ENCODE data around the gene GNL1.

GNL1 gene

DNA sequence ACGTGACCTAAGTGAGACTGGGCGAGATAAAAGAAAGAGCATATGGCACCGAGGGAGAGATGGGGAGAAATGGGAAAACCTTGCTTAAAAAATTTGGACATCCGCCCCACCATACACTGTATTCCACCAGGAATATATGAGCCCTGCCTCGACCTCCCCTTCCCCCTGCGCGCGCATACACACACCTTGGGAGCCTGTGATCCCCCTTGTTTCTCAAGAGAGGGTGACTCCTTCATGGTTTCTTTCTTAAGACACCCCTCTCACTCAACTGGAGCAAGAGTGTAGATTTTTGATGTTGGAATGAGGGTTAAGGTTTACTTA, 15.4 kb upstream of the GNL1 start:
- ChIA-PET POLR2A (interaction anchor here (0.8 to 1.0 kb wide), 3 partner anchors 10 to 25 kb away, joined by 3 read pairs; no protein-coding TSS in a partner anchor), CTCF (interaction anchor here (2.6 kb wide), 1 partner anchor 90 kb away, joined by 9 read pairs; no protein-coding TSS in a partner anchor)
- DNase-seq (ENCODE audit: low read depth, low spot score) = no peak
- peak overlapping the region; percentile 98 for H3K4me3 ChIP-seq (ENCODE audit: low read depth, low read length)
- TF ChIP-seq, protein P1, sequence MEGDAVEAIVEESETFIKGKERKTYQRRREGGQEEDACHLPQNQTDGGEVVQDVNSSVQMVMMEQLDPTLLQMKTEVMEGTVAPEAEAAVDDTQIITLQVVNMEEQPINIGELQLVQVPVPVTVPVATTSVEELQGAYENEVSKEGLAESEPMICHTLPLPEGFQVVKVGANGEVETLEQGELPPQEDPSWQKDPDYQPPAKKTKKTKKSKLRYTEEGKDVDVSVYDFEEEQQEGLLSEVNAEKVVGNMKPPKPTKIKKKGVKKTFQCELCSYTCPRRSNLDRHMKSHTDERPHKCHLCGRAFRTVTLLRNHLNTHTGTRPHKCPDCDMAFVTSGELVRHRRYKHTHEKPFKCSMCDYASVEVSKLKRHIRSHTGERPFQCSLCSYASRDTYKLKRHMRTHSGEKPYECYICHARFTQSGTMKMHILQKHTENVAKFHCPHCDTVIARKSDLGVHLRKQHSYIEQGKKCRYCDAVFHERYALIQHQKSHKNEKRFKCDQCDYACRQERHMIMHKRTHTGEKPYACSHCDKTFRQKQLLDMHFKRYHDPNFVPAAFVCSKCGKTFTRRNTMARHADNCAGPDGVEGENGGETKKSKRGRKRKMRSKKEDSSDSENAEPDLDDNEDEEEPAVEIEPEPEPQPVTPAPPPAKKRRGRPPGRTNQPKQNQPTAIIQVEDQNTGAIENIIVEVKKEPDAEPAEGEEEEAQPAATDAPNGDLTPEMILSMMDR (IDR thresholded peaks at IDR 0.05; ENCODE audit: insufficient read depth, low read length, missing control alignments) = no peak

DNA sequence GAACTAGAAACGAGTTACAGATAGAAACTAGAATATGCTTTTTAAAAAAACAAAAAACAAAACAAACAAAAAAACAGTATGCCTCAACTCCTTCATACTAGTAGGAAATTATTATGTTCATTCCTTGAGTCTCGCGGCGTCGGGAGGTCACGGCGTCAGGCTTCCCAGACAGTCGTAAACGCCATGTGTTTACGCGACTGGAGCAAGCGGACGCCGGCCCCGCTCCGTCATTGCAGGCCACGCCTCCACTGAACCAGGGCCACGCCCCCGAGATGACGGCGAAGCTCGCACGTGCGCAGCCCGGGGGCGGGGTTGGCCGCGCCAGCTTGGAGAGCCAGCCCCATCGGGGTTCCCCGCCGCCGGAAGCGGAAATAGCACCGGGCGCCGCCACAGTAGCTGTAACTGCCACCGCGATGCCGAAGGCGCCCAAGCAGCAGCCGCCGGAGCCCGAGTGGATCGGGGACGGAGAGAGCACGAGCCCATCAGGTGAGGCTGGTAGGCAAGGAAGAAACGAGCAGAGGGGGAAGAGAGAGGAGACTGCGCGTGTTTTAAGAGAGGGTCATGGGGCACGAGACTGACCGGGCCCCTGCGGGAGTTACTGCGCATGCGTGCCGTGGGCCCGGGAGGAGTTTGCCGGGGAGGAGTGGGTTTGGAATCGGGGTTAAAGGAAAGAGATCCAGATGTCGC, 14.9 kb upstream of the GNL1 start, which contains the start of gene ABCF1:
Gene ABCF1 (plus strand): TSS at position 368 of the 687 bp plus-strand sequence. CDS start 46 bp downstream, at position 414.
- CTCF ChIA-PET = interaction anchor here (1.6 to 2.6 kb wide), 5 partner anchors 12 to 89 kb away, joined by 5 to 18 read pairs (median 8); no protein-coding TSS in a partner anchor
- POLR2A ChIA-PET = interaction anchor here (0.7 to 1.1 kb wide), 5 partner anchors 10 to 165 kb away, joined by 3 read pairs; no protein-coding TSS in a partner anchor
- peak; percentile 56 for DNase-seq (ENCODE audit: low read depth, low spot score)
- TF ChIP-seq, protein P1 (IDR thresholded peaks at IDR 0.05; ENCODE audit: insufficient read depth, low read length, missing control alignments) = no peak
- H3K4me3 ChIP-seq (ENCODE audit: low read depth, low read length) = peak within 1 kb of the TSS; percentile 98

DNA sequence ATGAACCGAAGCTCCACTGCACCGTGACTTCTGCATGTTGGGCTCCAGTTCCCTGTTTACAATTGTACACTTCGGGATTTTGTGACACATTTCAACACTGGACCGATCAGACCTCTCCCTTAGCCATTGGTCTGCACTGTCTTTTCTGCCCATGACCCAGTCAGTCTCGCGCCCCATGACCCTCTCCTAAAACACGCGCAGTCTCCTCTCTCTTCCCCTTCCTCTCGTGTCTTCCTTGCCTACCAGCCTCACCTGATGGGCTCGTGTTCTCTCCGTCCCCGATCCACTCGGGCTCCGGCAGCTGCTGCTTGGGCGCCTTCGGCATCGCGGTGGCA, 14.4 kb upstream of the GNL1 start:
- no peak for DNase-seq (ENCODE audit: low read depth, low spot score)
- ChIA-PET CTCF (interaction anchor here (1.0 to 2.6 kb wide), 8 partner anchors 9 to 89 kb away, joined by 3 to 18 read pairs (median 7); no protein-coding TSS in a partner anchor), POLR2A (interaction anchor here (0.7 to 1.1 kb wide), 4 partner anchors 11 to 166 kb away, joined by 3 read pairs; no protein-coding TSS in a partner anchor)
- TF ChIP-seq, protein P1 (IDR thresholded peaks at IDR 0.05; ENCODE audit: insufficient read depth, low read length, missing control alignments) = no peak
- H3K4me3 ChIP-seq (ENCODE audit: low read depth, low read length) = peak overlapping the region; percentile 98

DNA sequence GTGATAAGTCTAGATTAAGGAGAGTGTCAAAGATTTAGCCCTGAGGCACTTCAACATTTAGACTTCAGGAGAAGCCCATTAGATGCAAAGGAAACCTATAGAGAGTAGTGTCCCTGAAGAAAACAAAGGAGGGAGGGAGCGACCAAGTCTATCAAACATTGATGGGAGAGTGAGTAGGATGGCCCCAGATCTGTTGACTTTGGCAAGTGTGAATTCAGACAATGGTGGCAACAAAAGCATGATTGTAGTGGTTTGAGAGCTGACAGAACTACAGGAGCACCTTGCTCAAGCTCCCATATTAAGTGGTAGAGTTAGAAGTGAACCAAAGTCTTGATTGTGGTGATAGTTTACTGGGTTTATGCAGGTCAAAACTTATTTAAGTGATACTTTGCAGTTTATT, 14.0 kb upstream of the GNL1 start:
- TF ChIP-seq, protein P1 (IDR thresholded peaks at IDR 0.05; ENCODE audit: insufficient read depth, low read length, missing control alignments) = no peak
- ChIA-PET POLR2A (interaction anchor here (0.7 to 1.1 kb wide), 2 partner anchors 21 to 166 kb away, joined by 3 read pairs; no protein-coding TSS in a partner anchor), CTCF (interaction anchor here (1.0 to 2.6 kb wide), 9 partner anchors 9 to 88 kb away, joined by 3 to 18 read pairs (median 6); no protein-coding TSS in a partner anchor)
- H3K4me3 ChIP-seq (ENCODE audit: low read depth, low read length) = peak overlapping the region; percentile 98
- DNase-seq (ENCODE audit: low read depth, low spot score) = no peak

DNA sequence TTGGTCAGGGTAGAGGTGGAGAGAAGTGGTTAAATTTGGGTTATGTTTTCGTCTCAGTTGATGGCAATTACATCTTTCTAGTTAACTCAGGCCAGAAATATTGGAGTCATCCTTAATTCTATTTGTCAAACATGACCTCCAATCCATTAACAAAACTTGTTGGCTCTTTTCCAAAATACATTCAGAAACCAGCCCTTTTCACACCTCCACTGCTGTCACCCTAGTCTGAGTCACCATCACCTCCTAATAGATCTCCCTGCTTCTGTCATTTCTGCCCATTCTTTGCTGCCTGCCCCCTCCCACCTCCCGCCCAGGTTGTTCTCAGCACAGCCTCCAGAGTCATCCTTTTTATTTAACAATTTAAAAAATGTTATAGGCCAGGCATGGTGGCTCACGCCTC, 12.0 kb upstream of the GNL1 start:
- DNase-seq (ENCODE audit: low read depth, low spot score) = no peak
- TF ChIP-seq, protein P1 (IDR thresholded peaks at IDR 0.05; ENCODE audit: insufficient read depth, low read length, missing control alignments) = no peak
- H3K4me3 ChIP-seq (ENCODE audit: low read depth, low read length) = no peak overlapping the region
- CTCF ChIA-PET = no interaction called here
- POLR2A ChIA-PET = no interaction called here

DNA sequence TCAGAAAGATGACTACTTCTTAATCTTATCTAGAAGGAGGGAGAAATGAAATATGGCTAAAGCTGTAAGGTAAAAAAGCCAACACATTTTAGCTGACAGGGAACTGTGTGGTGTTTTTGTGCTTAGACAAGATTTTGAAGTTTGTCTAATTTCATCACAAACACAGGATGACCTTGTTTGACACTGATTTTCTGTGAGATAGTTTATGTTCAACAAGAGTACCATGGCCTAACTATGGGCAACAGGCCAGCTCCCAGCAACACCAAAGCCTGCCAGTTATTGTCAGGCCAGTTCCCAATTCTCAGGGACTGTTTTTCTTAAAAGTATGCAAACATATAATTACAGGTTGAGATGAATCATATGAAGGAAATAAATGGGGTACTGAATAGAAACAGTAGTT, 9.5 kb upstream of the GNL1 start:
- ChIA-PET POLR2A (no interaction called here), CTCF (interaction anchor here (6.6 kb wide), 1 partner anchor 23 kb away, joined by 73 read pairs; no protein-coding TSS in a partner anchor)
- H3K4me3 ChIP-seq (ENCODE audit: low read depth, low read length) = no peak overlapping the region
- DNase-seq (ENCODE audit: low read depth, low spot score) = no peak
- TF ChIP-seq, protein P1 (IDR thresholded peaks at IDR 0.05; ENCODE audit: insufficient read depth, low read length, missing control alignments) = no peak
